Choroid plexus epithelial cell (primary cell): ENCODE results near the gene ZNF451.
A peak's percentile ranks its signal among the peaks of the same experiment; 100 is the strongest.

ENCODE experiments used
- DNase-seq: peaks from one replicate; pipeline ENCODE4 v3.0.0-alpha.2; 2010; ENCODE audit warnings: low read depth
- H3K4me3 ChIP-seq: 2 replicates; pipeline ENCODE4 v1.5.1; 2011; ENCODE audit warnings: low read depth, mild to moderate bottlenecking, control low read depth, low read length, moderate library complexity
- CTCF ChIP-seq: conservative IDR thresholded peaks from 2 replicates; pipeline ENCODE4 v1.5.1; 2011; ENCODE audit warnings: low read depth, mild to moderate bottlenecking, control low read depth, inconsistent platforms, low read length, moderate library complexity

Gene ZNF451

GRCh38 chr6:57173056-57173885 is 83.3 kb downstream of the ZNF451 start:
- no peak for TF ChIP-seq CTCF
- H3K4me3 ChIP-seq, result peak overlapping the region; percentile 71
- peak; percentile 46 for DNase-seq

GRCh38 chr6:57173886-57174510 is 84.0 kb downstream of the ZNF451 start:
- TF ChIP-seq CTCF, result no peak
- DNase-seq, result peak; percentile 68
- peak overlapping the region; percentile 71 for H3K4me3 ChIP-seq

GRCh38 chr6:57174511-57174907 is 84.5 kb downstream of the ZNF451 start:
- TF ChIP-seq CTCF, result no peak
- DNase-seq, result no peak
- no peak overlapping the region for H3K4me3 ChIP-seq

- no peak for TF ChIP-seq CTCF
- H3K4me3 ChIP-seq, result no peak overlapping the region
- DNase-seq, result no peak
These were observed 87.7 kb downstream of the ZNF451 start for GRCh38 chr6:57177545-57178265.

- H3K4me3 ChIP-seq, result no peak overlapping the region
- TF ChIP-seq CTCF, result no peak
- no peak for DNase-seq
These were observed 90.6 kb downstream of the ZNF451 start for GRCh38 chr6:57180596-57180995.

- DNase-seq, result no peak
- H3K4me3 ChIP-seq, result no peak overlapping the region
- no peak for TF ChIP-seq CTCF
These were observed 92.0 kb downstream of the ZNF451 start for GRCh38 chr6:57182017-57182432.
